Left lung (tissue), 10 donors: ENCODE data around the gene TAPT1. TPM values are rescaled to one million over a fixed set of nuclear protein-coding genes. Genes with fewer than 3 reads are reported as not detected.

Source experiments
- ATAC-seq: fragments of 200-7000 bp; cut with Tn5 transposase; one replicate; pipeline ENCODE4 v1.9.1; 2020; ENCODE audit warnings: moderate library complexity
- DNase-seq, 4 donors: peaks; one replicate each; pipeline ENCODE4 v3.0.0-alpha.2; 2013 to 2020
- H3K27ac ChIP-seq, 2 donors: fragments of 200-600 bp; sonication (generic) in 1 of 2; one replicate each; pipeline versions ENCODE4 v1.5.0 to v1.8.0; 2020 to 2021
- H3K27me3 ChIP-seq, 2 donors: fragments of 200-600 bp; sonication (generic) in 1 of 2; one replicate each; pipeline versions ENCODE4 v1.5.0 to v1.8.0; 2020 to 2021
- H3K36me3 ChIP-seq, 2 donors: fragments of 200-600 bp; sonication (generic) in 1 of 2; one replicate each; pipeline versions ENCODE4 v1.5.0 to v1.8.0; 2020 to 2021
- H3K4me1 ChIP-seq, 2 donors: fragments of 200-600 bp; one replicate each; pipeline ENCODE4 v1.8.0; 2021
- H3K4me3 ChIP-seq, 2 donors: fragments of 200-600 bp; sonication (generic) in 1 of 2; one replicate each; pipeline versions ENCODE4 v1.5.0 to v1.8.0; 2020 to 2021; ENCODE audit warnings: mild to moderate bottlenecking in 1 of 2
- H3K9me3 ChIP-seq, 2 donors: fragments of 200-600 bp; sonication (generic) in 1 of 2; one replicate each; pipeline versions ENCODE4 v1.5.0 to v1.8.0; 2020 to 2021
- CTCF ChIP-seq, 2 donors: fragments of 200-600 bp; sonication (generic) in 1 of 2; IDR thresholded peaks; one replicate each; pipeline versions ENCODE4 v1.5.0 to v1.8.0; 2021; ENCODE audit warnings: antibody characterized with exemption in 2 of 2
- intact Hi-C, 2 donors: fragments of 100-400 bp; cut with DNase I; formaldehyde crosslinking; loops; one replicate each; pipeline versions ENCODE4 v1.11.2 to v1.14.2; 2022
- polyA plus RNA-seq, 6 donors: library from polyadenylated mRNA; unstranded; fragments of 120-200 nt; gene quantifications; one replicate each; pipeline ENCODE4 v1.2.1, GENCODE V29; 2013; ENCODE audit not compliant: insufficient read length in 6 of 6
- total RNA-seq, 2 donors: library from RNA; stranded (reverse); fragmentation: NEBNext Ultra II Directional; extraction: Animal tissue kit (Norgen Biotek cat#: 25700); gene quantifications; one replicate each; pipeline ENCODE4 v1.2.1, GENCODE V29; 2021
- donor health status: DM: no; HTN: yes; CAD: no.
- donor health status: DM: no; HTN: no; CAD: no.

TAPT1 gene
- total and polyA plus RNA-seq, 8 donors = 42.9 to 65.8 (median 52.2) TPM

DNA sequence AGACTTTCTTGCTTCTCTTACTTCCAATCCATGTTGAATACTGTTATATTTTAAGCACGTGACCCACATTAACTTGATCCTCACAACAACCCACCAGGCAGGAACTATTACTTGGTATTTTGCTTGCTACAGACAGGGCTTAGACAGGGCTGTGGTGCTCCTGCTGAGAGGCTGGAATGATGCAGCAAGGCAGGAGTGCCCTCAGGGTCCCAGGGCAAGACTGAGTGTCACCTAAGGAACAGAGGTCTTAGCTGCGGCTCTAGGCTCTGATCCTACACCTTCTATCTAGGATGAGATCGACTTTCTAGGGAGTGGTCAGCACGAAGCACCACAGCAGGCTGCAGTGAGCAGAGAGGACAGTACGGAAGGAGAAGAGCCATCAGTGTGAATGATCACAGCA is 20.0 kb downstream of the TAPT1 start:
- no peak for TF ChIP-seq CTCF (IDR thresholded peaks at IDR 0.05)
- no peaks in the 10 kb centered on the region for H3K27me3 ChIP-seq
- no peak overlapping the region for H3K27ac ChIP-seq
- no peak for ATAC-seq
- H3K9me3 ChIP-seq = no peaks in the 10 kb centered on the region
- H3K36me3 ChIP-seq = peaks cover 0 to 3% of the 10 kb centered on the region in 2 donors
- intact Hi-C loops = loop anchor here in 1 of 2 donors (10.0 kb wide), 1 partner anchor 58 kb away; no protein-coding TSS in a partner anchor
- H3K4me3 ChIP-seq = no peak overlapping the region
- no peak for DNase-seq
- peaks cover 0 to 45% of the 10 kb centered on the region in 2 donors for H3K4me1 ChIP-seq

DNA sequence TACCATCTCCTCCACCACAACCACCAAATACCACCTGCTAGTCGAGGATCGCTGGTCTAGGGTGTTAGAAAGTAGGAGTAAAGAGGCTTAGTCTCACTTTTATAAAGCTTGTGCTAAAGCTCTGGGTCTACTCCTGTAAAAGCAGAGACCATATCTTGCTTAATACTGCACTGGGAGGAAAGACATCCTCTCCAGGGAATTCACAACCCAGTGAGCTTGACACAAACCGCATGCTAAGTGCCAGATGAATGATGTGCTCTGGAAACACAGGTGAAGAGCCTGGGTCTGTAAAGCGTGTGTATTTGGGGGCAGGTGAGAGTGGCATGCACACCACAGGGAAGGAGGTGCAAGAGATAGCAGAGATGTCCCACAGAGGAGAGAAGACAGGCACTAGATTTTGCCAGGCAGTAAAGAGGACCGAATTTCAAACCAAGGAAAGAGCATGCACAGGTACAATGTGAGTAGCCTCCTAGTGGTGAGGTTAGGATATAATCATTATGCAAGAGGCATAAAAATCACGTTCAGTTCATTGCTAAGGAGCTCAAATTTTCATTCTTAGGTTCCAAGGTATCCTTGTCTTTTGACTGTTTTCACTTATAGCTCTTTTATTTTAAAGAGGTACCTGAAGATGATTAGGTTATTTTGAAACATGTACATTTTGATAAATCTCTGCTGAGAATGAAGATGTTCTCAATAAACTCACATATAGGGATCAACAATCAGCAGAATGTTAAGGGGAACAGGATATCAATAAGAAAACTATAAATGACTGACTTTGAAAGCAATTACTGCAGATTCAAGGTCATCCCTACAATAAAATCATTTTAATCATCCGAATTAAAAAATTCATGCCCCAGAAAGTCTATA is 20.7 kb downstream of the TAPT1 start:
- Histone ChIP-seq H3K4me3 (no peak overlapping the region), H3K4me1 (peaks cover 0 to 45% of the 10 kb centered on the region in 2 donors), H3K9me3 (no peaks in the 10 kb centered on the region), H3K27ac (no peak overlapping the region), H3K27me3 (no peaks in the 10 kb centered on the region), H3K36me3 (peaks cover 0 to 3% of the 10 kb centered on the region in 2 donors)
- ATAC-seq (peak; percentile 78), DNase-seq (no peak)
- peak in 1 of 2 donors; percentile 43 for TF ChIP-seq CTCF (IDR thresholded peaks at IDR 0.05)
- intact Hi-C loops = loop anchor here in 1 of 2 donors (10.0 kb wide), 1 partner anchor 59 kb away; no protein-coding TSS in a partner anchor

- Histone ChIP-seq H3K4me1 (peaks cover 0 to 40% of the 10 kb centered on the region in 2 donors), H3K4me3 (no peak overlapping the region), H3K27me3 (no peaks in the 10 kb centered on the region), H3K27ac (no peak overlapping the region), H3K36me3 (peaks cover 0 to 8% of the 10 kb centered on the region in 2 donors), H3K9me3 (no peaks in the 10 kb centered on the region)
- DNase-seq (peak in 1 of 4 donors; percentile 51), ATAC-seq (peak; percentile 95)
- no peak for TF ChIP-seq CTCF (IDR thresholded peaks at IDR 0.05)
- intact Hi-C loops = loop anchor here in 1 of 2 donors (5.0 to 10.0 kb wide), 2 partner anchors 60 to 177 kb away; no protein-coding TSS in a partner anchor
Measured at GRCh38 chr4:16204505-16204904, 21.8 kb downstream of the TAPT1 start.

DNA sequence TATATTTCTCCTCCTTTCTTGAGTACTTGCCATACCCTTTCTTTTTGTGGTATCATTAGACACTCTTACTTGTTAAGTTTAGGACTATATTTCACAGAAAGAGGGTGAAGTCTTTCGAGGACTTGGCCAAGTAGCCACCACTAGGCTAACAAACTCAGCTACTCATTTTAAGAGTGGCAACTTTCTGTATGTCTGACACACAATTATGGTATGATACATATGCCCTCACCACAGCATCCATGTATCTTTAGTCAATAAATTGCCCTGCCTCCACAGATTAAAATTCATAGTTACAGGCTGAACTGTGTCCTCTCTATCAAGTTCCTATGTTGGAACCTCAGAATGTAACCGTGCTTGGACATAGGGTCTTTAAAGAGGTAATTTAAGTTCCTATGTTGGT is 23.2 kb downstream of the TAPT1 start:
- ATAC-seq = no peak
- peaks cover 0 to 8% of the 10 kb centered on the region in 2 donors for H3K36me3 ChIP-seq
- TF ChIP-seq CTCF (IDR thresholded peaks at IDR 0.05) = no peak

GRCh38 chr4:16202598-16202997 is 23.7 kb downstream of the TAPT1 start:
- no peak for TF ChIP-seq CTCF (IDR thresholded peaks at IDR 0.05)
- no peak overlapping the region for H3K4me3 ChIP-seq
- intact Hi-C loops = loop anchor here in 1 of 2 donors (5.0 to 10.0 kb wide), 2 partner anchors 62 to 175 kb away; no protein-coding TSS in a partner anchor
- no peak overlapping the region for H3K27ac ChIP-seq
- H3K4me1 ChIP-seq = peaks cover 0 to 48% of the 10 kb centered on the region in 2 donors
- peaks cover 0 to 8% of the 10 kb centered on the region in 2 donors for H3K36me3 ChIP-seq
- no peaks in the 10 kb centered on the region for H3K27me3 ChIP-seq
- ATAC-seq = no peak
- no peaks in the 10 kb centered on the region for H3K9me3 ChIP-seq
- no peak for DNase-seq

More for the DNA sequence above, 23.2 kb downstream of the TAPT1 start:
- no peaks in the 10 kb centered on the region for H3K9me3 ChIP-seq
- peaks cover 0 to 43% of the 10 kb centered on the region in 2 donors for H3K4me1 ChIP-seq
- intact Hi-C loops = loop anchor here in 1 of 2 donors (5.0 to 10.0 kb wide), 2 partner anchors 62 to 176 kb away; no protein-coding TSS in a partner anchor
- no peak overlapping the region for H3K4me3 ChIP-seq
- H3K27ac ChIP-seq = no peak overlapping the region
- no peaks in the 10 kb centered on the region for H3K27me3 ChIP-seq
- no peak for DNase-seq
